HepG2 (cell line): ENCODE measurements around the gene AGAP1. TPM values are rescaled to one million over a fixed set of nuclear protein-coding genes. Genes with fewer than 3 reads are reported as not detected.

ENCODE experiments used
- BCLAF1 ChIP-seq: fragments of 450-650 bp; IDR thresholded peaks from 2 replicates; pipeline ENCODE4 v1.6.1; 2017; ENCODE audit warnings: mild to moderate bottlenecking
- CENPX ChIP-seq: sonication (generic); formaldehyde crosslinking; IDR thresholded peaks from 2 replicates; pipeline ENCODE4 v1.9.0; 2021; ENCODE audit warnings: mild to moderate bottlenecking, missing genetic modification reagents, moderate library complexity
- ETV5 ChIP-seq: IDR thresholded peaks from 2 replicates; pipeline ENCODE4 v1.6.1; 2018; ENCODE audit warnings: missing biosample characterization, missing genetic modification reagents, inconsistent platforms, borderline replicate concordance
- GPBP1L1 ChIP-seq: sonication (generic); formaldehyde crosslinking; IDR thresholded peaks from 2 replicates; pipeline ENCODE4 v1.5.0; 2020; ENCODE audit warnings: mild to moderate bottlenecking, missing genetic modification reagents
- KDM1A ChIP-seq: IDR thresholded peaks from 2 replicates; pipeline ENCODE4 v1.6.1; 2016; ENCODE audit warnings: missing compliant biosample characterization
- RBFOX2 ChIP-seq: fragments of 200-400 bp; formaldehyde crosslinking; IDR thresholded peaks from 2 replicates; pipeline ENCODE4 v1.6.1; 2017; ENCODE audit warnings: low read depth, mild to moderate bottlenecking, low read length
- SMC3 ChIP-seq: IDR thresholded peaks from 2 replicates; pipeline ENCODE4 v1.6.1; 2011; ENCODE audit warnings: low read length, improper control_type of control experiment
- SNAPC5 ChIP-seq: sonication (generic); formaldehyde crosslinking; IDR thresholded peaks from 2 replicates; pipeline ENCODE4 v1.8.1; 2023; ENCODE audit warnings: mild to moderate bottlenecking, missing genetic modification reagents, borderline replicate concordance
- TIGD3 ChIP-seq: sonication (generic); formaldehyde crosslinking; IDR thresholded peaks from 2 replicates; pipeline ENCODE4 v1.5.1; 2020; ENCODE audit warnings: mild to moderate bottlenecking, missing genetic modification reagents, borderline replicate concordance
- ZBTB1 ChIP-seq: sonication (generic); formaldehyde crosslinking; IDR thresholded peaks from 2 replicates; pipeline ENCODE4 v1.4.0; 2020; ENCODE audit warnings: missing genetic modification reagents, borderline replicate concordance
- ZBTB34 ChIP-seq: sonication (generic); formaldehyde crosslinking; IDR thresholded peaks from 2 replicates; pipeline ENCODE4 v1.8.0; 2022; ENCODE audit warnings: mild to moderate bottlenecking, missing genetic modification reagents
- ZNF260 ChIP-seq: sonication (generic); formaldehyde crosslinking; IDR thresholded peaks from 2 replicates; pipeline ENCODE4 v1.4.0; 2020; ENCODE audit warnings: missing genetic modification reagents, low read depth, mild to moderate bottlenecking, borderline replicate concordance
- ZNF567 ChIP-seq: sonication (generic); formaldehyde crosslinking; IDR thresholded peaks from 2 replicates; pipeline ENCODE4 v1.8.1; 2023; ENCODE audit warnings: mild to moderate bottlenecking, missing genetic modification reagents, borderline replicate concordance
- ZNF580 ChIP-seq: IDR thresholded peaks from 2 replicates; pipeline ENCODE4 v1.6.1; 2016; ENCODE audit warnings: low read depth, borderline replicate concordance
- ZNF607 ChIP-seq: sonication (generic); formaldehyde crosslinking; IDR thresholded peaks from 2 replicates; pipeline ENCODE4 v1.5.1; 2020; ENCODE audit warnings: missing genetic modification reagents, mild to moderate bottlenecking, borderline replicate concordance
- ZNF660 ChIP-seq: sonication (generic); formaldehyde crosslinking; IDR thresholded peaks from 2 replicates; pipeline ENCODE4 v1.5.1; 2020; ENCODE audit warnings: mild to moderate bottlenecking, low read depth, missing genetic modification reagents, borderline replicate concordance
- ZNF713 ChIP-seq: sonication (generic); formaldehyde crosslinking; IDR thresholded peaks from 2 replicates; pipeline ENCODE4 v1.4.0; 2020; ENCODE audit warnings: mild to moderate bottlenecking, missing genetic modification reagents
- ZNF839 ChIP-seq: sonication (generic); formaldehyde crosslinking; IDR thresholded peaks from 2 replicates; pipeline ENCODE4 v1.4.0; 2020; ENCODE audit warnings: missing genetic modification reagents, mild to moderate bottlenecking, borderline replicate concordance
- polyA plus RNA-seq, 8 experiments: library from polyadenylated mRNA; depleted of rRNA in 3 of 8; stranded (reverse) in 7 of 8; unstranded in 1 of 8; fragments of >200 nt; fragmentation: Illumina TruSeq in 4 of 8; extraction: Trizol in 4 of 8; gene quantifications; 2 replicates each; pipeline versions ENCODE4 v1.2.1 to v1.2.3, GENCODE V29; 2011 to 2016; ENCODE audit warnings: low read depth in 4 of 8, missing spikeins in 1 of 8, mixed read lengths in 1 of 8; ENCODE audit not compliant: insufficient read depth in 1 of 8
- total RNA-seq, 5 experiments: library from RNA; depleted of rRNA; stranded (reverse); fragments of >200 nt; fragmentation: Illumina TruSeq; extraction: Trizol; gene quantifications; 2 replicates each; pipeline ENCODE4 v1.2.3, GENCODE V29; 2016; ENCODE audit warnings: low read depth in 1 of 5
- TF ChIP-seq, protein P1 (sequence below): IDR thresholded peaks from 2 replicates; pipeline ENCODE4 v1.6.1; 2016; ENCODE audit warnings: mild to moderate bottlenecking

Gene AGAP1
- total and polyA plus RNA-seq, 2 of the 13 experiments (the other 11 are each of a cell fraction or from before 2014, with no cell fraction given) = 21.2 to 32.7 TPM

DNA sequence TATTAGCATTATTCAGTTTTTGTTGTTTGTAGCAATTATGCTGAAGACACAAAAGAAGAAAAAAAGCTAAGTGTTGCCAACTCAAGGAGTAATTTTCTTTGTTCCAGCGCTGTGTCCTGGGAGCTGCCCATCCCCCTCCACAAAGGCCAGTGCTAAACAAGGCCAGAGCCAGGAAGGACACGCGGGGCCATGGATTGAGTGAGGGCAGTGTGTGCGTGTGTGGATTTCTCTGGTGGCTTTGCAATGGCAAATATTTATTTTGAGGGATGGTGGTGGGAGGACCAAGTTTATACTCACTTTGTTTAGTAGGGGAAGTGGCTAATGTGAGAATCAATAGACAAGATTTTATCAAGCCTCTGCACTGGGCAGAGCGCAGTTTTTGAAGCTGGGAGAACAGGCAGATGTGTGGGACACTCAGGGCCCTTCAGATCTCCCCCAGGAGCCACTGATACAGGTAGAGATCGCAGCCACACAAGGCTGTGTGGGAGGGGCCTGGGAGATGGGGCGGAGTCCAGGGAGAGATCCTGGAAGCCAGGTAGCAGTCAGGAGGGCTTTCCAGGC is 11.4 kb downstream of the AGAP1 start (continued):
- peak; percentile 41; the same call in 1 of the 2 replicates for TF ChIP-seq ZNF607 (CRISPR knock-in tag)
- no peak for TF ChIP-seq ZBTB34
- TF ChIP-seq ZBTB1 (CRISPR knock-in tag) = no peak
- no peak for TF ChIP-seq RBFOX2
- no peak for TF ChIP-seq ZNF260 (CRISPR knock-in tag)
- no peak for TF ChIP-seq CENPX (CRISPR knock-in tag)
- no peak for TF ChIP-seq ZNF713 (CRISPR knock-in tag)
- peak; percentile 52; the same call in 1 of the 2 replicates for TF ChIP-seq KDM1A (CRISPR knock-in tag)
- TF ChIP-seq TIGD3 (CRISPR knock-in tag) = no peak
- TF ChIP-seq ZNF660 = no peak
- TF ChIP-seq, protein P1, sequence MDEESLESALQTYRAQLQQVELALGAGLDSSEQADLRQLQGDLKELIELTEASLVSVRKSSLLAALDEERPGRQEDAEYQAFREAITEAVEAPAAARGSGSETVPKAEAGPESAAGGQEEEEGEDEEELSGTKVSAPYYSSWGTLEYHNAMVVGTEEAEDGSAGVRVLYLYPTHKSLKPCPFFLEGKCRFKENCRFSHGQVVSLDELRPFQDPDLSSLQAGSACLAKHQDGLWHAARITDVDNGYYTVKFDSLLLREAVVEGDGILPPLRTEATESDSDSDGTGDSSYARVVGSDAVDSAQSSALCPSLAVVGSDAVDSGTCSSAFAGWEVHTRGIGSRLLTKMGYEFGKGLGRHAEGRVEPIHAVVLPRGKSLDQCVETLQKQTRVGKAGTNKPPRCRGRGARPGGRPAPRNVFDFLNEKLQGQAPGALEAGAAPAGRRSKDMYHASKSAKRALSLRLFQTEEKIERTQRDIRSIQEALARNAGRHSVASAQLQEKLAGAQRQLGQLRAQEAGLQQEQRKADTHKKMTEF (CRISPR knock-in tag) = peak; percentile 87
- no peak for TF ChIP-seq ZNF567 (CRISPR knock-in tag)
- TF ChIP-seq GPBP1L1 (CRISPR knock-in tag) = no peak
- no peak for TF ChIP-seq BCLAF1
- TF ChIP-seq ZNF839 (CRISPR knock-in tag) = no peak
- peak; percentile 91 for TF ChIP-seq ETV5 (CRISPR knock-in tag)
- TF ChIP-seq SNAPC5 = no peak
- no peak for TF ChIP-seq ZNF580 (CRISPR knock-in tag)
- TF ChIP-seq SMC3 = no peak; the same call in 1 of the 2 replicates
